ENCODE data around the gene SLC34A2.

The SLC34A2 gene

DNA sequence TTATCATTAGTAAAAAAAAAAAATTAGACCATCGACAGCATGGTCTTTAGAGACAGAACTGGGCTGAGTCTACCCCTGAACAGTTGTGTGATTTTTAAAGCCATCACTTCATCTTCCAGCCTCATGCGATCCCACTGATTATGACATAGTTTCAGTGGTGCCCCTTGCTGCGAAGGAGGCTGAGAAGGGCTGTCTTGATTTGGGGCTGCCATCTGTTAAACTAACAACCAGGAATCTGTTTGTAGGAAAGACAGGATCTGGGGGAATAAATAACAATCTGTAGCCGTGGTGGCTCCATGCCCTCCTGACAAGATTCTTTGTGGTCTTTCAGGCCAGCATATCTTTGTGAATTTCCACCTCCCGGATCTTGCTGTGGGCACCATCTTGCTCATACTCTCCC is 17.1 kb downstream of the SLC34A2 start:
- DNase-seq (ENCODE audit: low read depth): no peak

DNA sequence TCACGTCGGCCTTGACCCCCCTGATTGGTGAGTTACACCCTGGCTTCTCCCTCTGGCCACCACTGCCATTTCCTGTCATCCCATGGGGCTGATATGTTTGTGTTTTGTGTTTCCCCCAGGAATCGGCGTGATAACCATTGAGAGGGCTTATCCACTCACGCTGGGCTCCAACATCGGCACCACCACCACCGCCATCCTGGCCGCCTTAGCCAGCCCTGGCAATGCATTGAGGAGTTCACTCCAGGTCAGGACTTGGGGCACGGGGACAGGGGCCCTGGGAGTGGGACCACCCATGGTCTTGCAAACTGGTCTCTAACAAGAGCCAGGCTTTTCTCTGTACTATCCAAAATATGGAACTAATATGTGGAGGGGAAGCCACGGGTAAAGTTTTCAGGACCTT is 18.7 kb downstream of the SLC34A2 start:
- no peak for DNase-seq (ENCODE audit: low read depth)
- TF ChIP-seq, protein P1, sequence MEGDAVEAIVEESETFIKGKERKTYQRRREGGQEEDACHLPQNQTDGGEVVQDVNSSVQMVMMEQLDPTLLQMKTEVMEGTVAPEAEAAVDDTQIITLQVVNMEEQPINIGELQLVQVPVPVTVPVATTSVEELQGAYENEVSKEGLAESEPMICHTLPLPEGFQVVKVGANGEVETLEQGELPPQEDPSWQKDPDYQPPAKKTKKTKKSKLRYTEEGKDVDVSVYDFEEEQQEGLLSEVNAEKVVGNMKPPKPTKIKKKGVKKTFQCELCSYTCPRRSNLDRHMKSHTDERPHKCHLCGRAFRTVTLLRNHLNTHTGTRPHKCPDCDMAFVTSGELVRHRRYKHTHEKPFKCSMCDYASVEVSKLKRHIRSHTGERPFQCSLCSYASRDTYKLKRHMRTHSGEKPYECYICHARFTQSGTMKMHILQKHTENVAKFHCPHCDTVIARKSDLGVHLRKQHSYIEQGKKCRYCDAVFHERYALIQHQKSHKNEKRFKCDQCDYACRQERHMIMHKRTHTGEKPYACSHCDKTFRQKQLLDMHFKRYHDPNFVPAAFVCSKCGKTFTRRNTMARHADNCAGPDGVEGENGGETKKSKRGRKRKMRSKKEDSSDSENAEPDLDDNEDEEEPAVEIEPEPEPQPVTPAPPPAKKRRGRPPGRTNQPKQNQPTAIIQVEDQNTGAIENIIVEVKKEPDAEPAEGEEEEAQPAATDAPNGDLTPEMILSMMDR (IDR thresholded peaks at IDR 0.05; ENCODE audit: control insufficient read depth, insufficient read depth, low read depth, low read length, missing control alignments): no peak
- H3K4me3 ChIP-seq (ENCODE audit: control insufficient read depth, low read depth, low read length): no peak overlapping the region

More for the DNA sequence above, 17.1 kb downstream of the SLC34A2 start:
- H3K4me3 ChIP-seq (ENCODE audit: control insufficient read depth, low read depth, low read length): no peak overlapping the region
- TF ChIP-seq, protein P1 (IDR thresholded peaks at IDR 0.05; ENCODE audit: control insufficient read depth, insufficient read depth, low read depth, low read length, missing control alignments): no peak

DNA sequence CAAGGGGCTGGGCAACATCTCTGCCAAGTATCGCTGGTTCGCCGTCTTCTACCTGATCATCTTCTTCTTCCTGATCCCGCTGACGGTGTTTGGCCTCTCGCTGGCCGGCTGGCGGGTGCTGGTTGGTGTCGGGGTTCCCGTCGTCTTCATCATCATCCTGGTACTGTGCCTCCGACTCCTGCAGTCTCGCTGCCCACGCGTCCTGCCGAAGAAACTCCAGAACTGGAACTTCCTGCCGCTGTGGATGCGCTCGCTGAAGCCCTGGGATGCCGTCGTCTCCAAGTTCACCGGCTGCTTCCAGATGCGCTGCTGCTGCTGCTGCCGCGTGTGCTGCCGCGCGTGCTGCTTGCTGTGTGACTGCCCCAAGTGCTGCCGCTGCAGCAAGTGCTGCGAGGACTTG is 20.6 kb downstream of the SLC34A2 start:
- TF ChIP-seq, protein P1 (IDR thresholded peaks at IDR 0.05; ENCODE audit: control insufficient read depth, insufficient read depth, low read depth, low read length, missing control alignments): no peak
- no peak for DNase-seq (ENCODE audit: low read depth)
- no peak overlapping the region for H3K4me3 ChIP-seq (ENCODE audit: control insufficient read depth, low read depth, low read length)

DNA sequence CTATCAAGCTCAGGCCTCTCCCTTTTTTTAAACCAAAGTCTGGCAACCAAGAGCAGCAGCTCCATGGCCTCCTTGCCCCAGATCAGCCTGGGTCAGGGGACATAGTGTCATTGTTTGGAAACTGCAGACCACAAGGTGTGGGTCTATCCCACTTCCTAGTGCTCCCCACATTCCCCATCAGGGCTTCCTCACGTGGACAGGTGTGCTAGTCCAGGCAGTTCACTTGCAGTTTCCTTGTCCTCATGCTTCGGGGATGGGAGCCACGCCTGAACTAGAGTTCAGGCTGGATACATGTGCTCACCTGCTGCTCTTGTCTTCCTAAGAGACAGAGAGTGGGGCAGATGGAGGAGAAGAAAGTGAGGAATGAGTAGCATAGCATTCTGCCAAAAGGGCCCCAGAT is 21.5 kb downstream of the SLC34A2 start:
- DNase-seq (ENCODE audit: low read depth): no peak
- TF ChIP-seq, protein P1 (IDR thresholded peaks at IDR 0.05; ENCODE audit: control insufficient read depth, insufficient read depth, low read depth, low read length, missing control alignments): no peak
- no peak overlapping the region for H3K4me3 ChIP-seq (ENCODE audit: control insufficient read depth, low read depth, low read length)

DNA sequence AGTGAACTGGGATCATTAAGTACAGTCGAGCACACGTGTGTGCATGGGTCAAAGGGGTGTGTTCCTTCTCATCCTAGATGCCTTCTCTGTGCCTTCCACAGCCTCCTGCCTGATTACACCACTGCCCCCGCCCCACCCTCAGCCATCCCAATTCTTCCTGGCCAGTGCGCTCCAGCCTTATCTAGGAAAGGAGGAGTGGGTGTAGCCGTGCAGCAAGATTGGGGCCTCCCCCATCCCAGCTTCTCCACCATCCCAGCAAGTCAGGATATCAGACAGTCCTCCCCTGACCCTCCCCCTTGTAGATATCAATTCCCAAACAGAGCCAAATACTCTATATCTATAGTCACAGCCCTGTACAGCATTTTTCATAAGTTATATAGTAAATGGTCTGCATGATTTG is 22.3 kb downstream of the SLC34A2 start:
- no peak overlapping the region for H3K4me3 ChIP-seq (ENCODE audit: control insufficient read depth, low read depth, low read length)
- no peak for DNase-seq (ENCODE audit: low read depth)
- TF ChIP-seq, protein P1 (IDR thresholded peaks at IDR 0.05; ENCODE audit: control insufficient read depth, insufficient read depth, low read depth, low read length, missing control alignments): no peak

DNA sequence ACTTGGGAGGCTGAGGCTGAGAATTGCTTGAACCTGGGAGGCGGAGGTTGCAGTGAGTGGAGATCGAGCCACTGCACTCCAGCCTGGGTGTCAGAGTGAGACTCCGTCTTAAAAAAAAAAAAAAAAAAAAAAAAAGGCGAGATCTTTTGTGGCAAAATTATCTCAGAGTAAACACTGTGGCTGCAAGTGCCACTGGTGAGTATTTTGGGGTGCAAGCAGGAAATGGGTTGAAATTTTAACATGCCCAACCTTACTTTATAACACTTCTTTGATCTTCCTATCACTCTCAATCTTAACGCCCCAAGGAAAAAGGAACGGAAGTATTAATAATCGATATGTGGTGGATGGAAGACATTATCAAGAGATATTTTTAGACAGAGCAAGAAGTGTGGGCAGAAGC is 32.1 kb downstream of the SLC34A2 start:
- DNase-seq (ENCODE audit: low read depth): no peak
- H3K4me3 ChIP-seq (ENCODE audit: control insufficient read depth, low read depth, low read length): no peak overlapping the region

More for the DNA sequence above, 32.1 kb downstream of the SLC34A2 start:
- TF ChIP-seq, protein P1 (IDR thresholded peaks at IDR 0.05; ENCODE audit: control insufficient read depth, insufficient read depth, low read depth, low read length, missing control alignments): no peak

Measured in AG09309 (cell line).